Subcutaneous adipose tissue (tissue), 4 donors: Measurements from ENCODE around the gene CYP4F22. TPM values are rescaled to one million over a fixed set of nuclear protein-coding genes. Genes with fewer than 3 reads are reported as not detected.

Source experiments
- total RNA-seq, 4 donors: library from RNA; depleted of rRNA; stranded (reverse); fragments of >200 nt; gene quantifications; one replicate each; pipeline ENCODE4 v1.1.0, GENCODE V29; 2016
- TF ChIP-seq, protein P1 (sequence below): fragments of 450-650 bp; IDR thresholded peaks from one replicate; pipeline ENCODE4 v1.5.1; 2016; ENCODE audit warnings: low read depth, mild to moderate bottlenecking, control low read depth, antibody characterized with exemption, moderate library complexity

CYP4F22 gene
- total RNA-seq, 4 donors from 2014 or later = 0.33 to 5.9 (median 1.2) TPM

DNA sequence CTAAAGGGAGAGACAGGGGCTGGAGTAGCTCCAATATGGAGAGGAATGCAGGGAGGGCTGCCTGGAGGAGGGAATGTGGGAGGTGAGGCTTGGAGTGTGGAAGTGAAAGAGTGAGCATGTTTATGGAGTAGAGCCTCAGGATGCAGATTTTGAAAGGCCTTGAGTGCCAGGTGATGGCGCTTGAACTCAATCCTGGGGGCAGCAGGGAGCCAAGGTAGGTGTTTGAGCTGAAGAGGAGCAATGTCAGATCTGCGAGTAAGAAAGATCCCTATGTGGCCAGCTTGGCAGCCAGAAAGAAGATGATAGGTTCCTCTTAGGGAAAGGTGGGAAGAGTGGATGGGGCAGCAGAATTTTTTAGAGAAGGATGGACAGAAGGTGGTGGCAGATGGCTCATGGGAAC is 40.3 kb downstream of the CYP4F22 start:
- TF ChIP-seq, protein P1, sequence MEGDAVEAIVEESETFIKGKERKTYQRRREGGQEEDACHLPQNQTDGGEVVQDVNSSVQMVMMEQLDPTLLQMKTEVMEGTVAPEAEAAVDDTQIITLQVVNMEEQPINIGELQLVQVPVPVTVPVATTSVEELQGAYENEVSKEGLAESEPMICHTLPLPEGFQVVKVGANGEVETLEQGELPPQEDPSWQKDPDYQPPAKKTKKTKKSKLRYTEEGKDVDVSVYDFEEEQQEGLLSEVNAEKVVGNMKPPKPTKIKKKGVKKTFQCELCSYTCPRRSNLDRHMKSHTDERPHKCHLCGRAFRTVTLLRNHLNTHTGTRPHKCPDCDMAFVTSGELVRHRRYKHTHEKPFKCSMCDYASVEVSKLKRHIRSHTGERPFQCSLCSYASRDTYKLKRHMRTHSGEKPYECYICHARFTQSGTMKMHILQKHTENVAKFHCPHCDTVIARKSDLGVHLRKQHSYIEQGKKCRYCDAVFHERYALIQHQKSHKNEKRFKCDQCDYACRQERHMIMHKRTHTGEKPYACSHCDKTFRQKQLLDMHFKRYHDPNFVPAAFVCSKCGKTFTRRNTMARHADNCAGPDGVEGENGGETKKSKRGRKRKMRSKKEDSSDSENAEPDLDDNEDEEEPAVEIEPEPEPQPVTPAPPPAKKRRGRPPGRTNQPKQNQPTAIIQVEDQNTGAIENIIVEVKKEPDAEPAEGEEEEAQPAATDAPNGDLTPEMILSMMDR = no peak

DNA sequence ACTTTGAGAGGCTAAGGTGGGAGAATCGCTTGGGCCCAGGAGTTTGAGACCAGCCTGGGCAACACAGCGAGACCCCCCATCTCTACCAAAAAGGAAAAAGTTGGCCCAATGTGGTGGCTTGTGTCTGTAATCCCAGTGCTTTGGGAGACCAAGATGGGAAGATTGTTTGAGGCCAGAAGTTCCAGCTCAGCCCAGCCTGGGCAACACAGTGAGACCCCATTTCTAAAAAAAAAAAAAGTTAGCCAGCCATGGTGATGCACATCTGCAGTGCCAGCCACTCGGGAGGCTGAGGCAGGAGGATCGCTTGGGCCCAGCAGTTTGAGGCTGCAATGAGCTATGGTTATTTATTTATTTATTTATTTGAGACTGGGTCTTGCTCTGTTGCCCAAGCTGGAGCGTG is 41.3 kb downstream of the CYP4F22 start:
- TF ChIP-seq, protein P1 = no peak

DNA sequence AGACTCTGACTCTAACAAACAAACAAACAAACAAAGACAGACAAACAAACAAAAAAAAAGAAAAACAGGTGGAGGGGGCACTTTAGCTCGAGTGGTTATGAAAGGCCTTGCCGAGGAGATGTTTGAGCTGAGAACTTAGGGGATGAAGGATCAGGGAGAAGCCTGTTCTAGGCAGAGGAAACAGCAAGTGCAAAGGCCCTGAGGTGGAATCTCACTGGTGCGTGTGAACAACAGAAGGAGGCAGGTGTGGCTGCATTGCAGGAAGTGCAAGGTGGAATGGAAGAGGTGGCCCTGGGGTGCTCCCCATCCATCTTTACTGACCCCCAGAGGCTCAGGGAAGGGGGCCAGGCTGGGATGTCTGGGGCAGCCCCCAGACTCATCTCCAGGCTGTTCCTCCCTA is 41.9 kb downstream of the CYP4F22 start:
- TF ChIP-seq, protein P1 = no peak

DNA sequence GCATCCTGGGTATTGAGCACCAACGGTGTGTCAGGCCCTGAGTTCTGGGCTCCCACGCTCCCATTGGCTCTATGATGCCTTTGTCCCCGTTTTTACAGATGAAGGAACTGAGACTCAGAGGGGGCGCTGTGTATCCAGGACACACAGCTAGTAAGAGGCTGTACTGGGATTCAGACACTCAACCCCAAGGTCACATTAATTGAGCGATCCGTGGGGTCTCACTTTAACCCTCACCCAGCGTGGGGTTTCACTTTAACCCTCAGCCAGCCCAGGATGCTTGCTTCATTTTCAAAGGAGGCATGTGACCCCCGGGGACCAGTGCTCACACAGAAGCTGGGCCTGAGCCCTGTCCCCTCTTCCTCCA is 42.6 kb downstream of the CYP4F22 start:
- TF ChIP-seq, protein P1 = no peak

DNA sequence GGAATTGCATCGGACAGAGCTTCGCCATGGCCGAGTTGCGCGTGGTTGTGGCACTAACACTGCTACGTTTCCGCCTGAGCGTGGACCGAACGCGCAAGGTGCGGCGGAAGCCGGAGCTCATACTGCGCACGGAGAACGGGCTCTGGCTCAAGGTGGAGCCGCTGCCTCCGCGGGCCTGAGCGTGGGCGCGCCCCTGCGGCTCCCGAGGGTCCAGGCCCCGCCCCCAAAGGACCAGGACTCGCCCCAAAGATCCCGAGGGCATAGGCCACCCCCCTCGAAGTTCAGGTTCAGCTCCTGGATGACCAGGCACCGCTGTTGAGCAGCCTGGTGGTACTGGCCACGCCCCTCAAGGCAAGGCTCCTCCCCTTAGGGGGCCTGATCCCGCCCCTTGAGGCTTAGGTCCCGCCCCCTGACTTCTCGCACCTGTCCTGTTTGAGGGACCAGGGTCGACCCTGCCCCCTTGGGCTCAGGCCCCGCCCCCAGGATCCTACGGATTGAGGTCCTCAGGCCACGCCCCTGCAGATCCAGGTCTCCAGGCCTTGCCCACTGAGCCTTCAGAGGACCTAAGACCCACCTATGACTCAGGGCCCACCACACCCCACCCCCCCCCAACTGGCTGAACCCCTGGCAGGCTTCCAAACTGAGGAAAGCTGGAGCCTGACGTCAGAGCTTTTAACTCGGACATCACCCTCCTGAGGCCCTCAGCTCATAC is 43.1 kb downstream of the CYP4F22 start:
- TF ChIP-seq, protein P1 = no peak

DNA sequence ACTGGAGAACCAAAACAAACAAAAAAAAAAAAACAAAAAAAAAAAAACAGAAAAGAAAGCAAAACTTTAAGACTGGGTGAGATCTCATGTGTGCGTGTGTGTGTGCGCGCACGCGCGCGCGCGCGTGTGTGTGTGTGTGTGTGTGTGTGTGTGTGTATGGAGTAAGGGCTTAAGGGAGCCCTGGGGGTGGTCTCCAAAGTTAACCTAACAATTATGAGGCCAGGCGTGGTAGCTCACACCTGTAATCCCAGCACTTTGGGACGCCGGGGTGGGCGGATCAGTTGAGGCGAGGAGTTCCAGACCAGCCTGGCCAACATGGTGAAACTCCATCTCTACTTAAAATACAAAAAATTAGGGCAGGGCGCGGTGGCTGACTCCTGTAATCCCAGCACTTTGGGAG is 46.7 kb downstream of the CYP4F22 start:
- TF ChIP-seq, protein P1 = no peak

DNA sequence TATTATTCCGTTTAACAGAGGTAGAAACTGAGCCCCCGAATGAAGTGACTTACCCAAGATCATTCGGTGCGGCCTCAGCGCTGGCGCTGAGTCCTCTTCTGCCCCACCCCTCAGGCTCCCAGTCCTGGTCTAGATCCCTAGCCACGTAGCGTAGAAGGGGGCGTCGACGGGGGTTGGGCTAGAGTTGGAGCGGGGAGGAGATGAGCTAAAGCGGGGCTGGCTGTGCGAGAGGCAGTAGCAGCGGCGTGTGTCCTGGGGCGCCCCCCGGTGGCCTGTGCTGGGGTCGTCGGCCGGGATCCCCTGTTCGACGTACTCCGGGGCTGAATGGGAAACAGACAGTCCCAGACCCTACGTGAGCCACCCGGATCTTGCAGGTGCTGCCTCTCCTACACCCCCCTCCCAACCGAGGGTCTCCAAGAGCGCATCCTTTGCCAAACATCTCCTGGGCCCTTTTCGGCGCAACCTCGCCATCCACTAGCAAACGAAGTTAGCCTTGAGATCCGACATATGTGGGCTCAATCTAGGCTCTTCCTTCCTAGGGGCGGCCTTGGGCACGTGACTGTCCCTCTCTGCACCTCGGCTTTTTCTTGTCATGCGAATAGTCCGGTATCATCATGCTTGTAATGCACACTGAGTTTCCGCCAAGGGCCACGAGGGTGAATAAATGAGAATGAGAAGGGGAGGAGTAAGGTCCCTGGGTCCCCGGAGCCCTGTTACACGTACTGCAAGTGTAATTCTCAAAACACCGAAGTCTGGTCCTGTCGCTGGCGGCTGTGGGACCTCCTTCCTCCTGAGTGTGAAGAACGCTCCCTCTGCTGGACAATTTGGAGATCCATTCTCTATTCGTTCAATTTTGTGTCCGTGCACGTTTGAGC is 47.7 kb downstream of the CYP4F22 start:
- TF ChIP-seq, protein P1 = no peak
